OCI-LY7 (cell line): ENCODE measurements around the gene MTMR1.

Source experiments
- CTCF ChIP-seq: fragments of 200-600 bp; sonication (generic); conservative IDR thresholded peaks from 2 replicates; pipeline ENCODE4 v1.5.1; 2014; ENCODE audit warnings: mild to moderate bottlenecking, antibody characterized with exemption, low read length, moderate library complexity, mixed read lengths
- EZH2phosphoT487 ChIP-seq: fragments of 200-600 bp; sonication (generic); IDR thresholded peaks from 2 replicates; pipeline ENCODE4 v1.6.1; 2018; ENCODE audit warnings: low read depth, borderline replicate concordance, mild to moderate bottlenecking, mixed run types, antibody characterized with exemption, low read length, moderate library complexity, mixed read lengths

DNA sequence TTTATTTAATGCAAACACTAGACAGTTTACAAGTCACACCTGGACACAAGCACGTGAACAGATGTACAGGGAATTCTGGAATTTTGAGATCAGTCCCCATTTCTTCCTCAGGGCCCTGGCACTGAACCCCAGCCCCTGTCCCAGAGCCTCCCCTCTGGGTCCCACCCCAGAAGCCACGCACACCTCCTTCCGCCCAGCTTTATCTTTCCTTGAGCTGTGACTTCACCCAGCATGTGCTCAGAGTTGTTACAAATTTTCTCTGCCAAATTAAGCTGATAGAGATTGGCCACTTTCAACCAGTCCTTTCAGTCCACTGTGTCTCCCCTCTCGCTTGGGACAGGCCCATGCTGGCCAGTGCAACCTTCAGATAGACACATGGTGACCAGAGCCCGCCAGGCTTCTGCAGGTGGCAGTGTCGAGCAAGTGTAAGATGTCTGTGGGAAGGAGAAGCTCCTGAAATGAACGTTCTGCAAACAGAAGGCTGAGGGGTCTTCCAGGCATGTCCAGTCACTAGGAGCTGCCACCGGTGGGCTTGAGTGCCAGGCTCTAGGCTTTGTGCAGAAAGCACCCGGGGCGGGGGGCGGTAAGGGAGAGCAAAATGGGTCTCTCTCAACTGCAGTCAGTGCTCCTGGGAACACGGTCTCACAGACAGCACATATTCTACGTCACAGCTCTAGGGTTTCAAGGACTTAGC, 73.3 kb downstream of the MTMR1 start:
- peak; percentile 58 for TF ChIP-seq CTCF
- no peak for TF ChIP-seq EZH2phosphoT487
